GM10266 (cell line): ENCODE results near the gene PRCC.

Experiments
- DNase-seq: peaks from one replicate; pipeline ENCODE4 v3.0.0; 2012; ENCODE audit errors: extremely low spot score
- TF ChIP-seq, protein P1 (sequence below): IDR thresholded peaks from 2 replicates; pipeline ENCODE4 v1.5.1; 2012; ENCODE audit warnings: mild to moderate bottlenecking, low read depth; ENCODE audit not compliant: control insufficient read depth, insufficient read depth; ENCODE audit errors: missing control alignments

Gene PRCC

DNA sequence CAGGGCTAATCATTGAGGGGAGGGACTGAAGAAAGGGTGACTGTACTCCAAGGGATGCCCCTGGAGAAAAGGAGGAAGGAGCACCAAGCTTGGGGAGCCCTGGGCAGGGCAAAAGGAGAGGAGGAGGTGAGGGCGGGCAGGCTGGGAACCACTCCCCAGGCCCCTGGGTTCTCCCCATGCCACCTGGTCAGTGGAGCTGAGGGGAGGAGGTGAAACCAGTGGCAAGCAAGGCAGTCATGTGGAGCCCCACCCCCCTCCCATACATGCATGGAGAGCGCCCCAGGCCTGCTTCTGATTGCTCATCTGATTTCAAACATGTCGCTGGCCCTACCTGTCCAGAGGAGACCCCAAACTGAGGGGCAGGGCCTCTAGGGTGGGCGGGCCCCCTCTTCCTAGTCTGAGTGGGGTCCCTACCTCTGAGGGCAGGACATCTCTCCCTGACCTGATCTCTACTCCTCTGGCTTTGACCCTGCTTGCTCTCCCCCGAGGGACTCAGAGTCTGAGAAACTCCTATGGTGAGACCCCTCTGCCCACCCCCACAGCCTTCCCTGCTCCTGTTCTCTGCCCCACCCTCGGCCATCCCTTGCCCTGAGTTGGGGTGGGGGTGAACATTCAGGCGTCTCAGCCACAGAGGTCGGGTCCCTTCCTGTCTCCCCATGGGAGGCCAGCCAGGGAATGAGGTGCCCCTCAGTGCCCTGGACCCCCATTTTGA is 73.0 kb downstream of the PRCC start:
- TF ChIP-seq, protein P1, sequence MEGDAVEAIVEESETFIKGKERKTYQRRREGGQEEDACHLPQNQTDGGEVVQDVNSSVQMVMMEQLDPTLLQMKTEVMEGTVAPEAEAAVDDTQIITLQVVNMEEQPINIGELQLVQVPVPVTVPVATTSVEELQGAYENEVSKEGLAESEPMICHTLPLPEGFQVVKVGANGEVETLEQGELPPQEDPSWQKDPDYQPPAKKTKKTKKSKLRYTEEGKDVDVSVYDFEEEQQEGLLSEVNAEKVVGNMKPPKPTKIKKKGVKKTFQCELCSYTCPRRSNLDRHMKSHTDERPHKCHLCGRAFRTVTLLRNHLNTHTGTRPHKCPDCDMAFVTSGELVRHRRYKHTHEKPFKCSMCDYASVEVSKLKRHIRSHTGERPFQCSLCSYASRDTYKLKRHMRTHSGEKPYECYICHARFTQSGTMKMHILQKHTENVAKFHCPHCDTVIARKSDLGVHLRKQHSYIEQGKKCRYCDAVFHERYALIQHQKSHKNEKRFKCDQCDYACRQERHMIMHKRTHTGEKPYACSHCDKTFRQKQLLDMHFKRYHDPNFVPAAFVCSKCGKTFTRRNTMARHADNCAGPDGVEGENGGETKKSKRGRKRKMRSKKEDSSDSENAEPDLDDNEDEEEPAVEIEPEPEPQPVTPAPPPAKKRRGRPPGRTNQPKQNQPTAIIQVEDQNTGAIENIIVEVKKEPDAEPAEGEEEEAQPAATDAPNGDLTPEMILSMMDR = no peak
- DNase-seq = no peak

DNA sequence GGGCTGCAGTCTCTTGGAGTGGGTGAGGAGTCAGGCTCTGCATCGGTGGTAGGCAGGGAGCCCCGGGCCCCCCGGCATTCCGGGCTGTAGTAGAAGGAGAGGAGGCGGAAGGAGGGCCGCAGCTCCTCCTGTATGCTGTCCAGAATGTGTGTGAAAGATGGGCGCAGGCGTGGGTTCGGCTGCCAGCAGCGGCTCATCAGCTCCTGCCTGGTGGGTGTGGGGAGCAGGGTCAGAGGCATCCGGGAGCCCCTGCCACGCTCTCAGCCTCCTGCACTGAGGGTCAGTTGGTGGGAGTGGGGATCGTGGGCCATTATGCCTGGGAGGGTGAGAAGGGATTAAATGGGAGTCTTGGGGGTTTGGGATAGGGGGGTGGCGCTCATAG is 73.6 kb downstream of the PRCC start:
- TF ChIP-seq, protein P1 = no peak
- no peak for DNase-seq

DNA sequence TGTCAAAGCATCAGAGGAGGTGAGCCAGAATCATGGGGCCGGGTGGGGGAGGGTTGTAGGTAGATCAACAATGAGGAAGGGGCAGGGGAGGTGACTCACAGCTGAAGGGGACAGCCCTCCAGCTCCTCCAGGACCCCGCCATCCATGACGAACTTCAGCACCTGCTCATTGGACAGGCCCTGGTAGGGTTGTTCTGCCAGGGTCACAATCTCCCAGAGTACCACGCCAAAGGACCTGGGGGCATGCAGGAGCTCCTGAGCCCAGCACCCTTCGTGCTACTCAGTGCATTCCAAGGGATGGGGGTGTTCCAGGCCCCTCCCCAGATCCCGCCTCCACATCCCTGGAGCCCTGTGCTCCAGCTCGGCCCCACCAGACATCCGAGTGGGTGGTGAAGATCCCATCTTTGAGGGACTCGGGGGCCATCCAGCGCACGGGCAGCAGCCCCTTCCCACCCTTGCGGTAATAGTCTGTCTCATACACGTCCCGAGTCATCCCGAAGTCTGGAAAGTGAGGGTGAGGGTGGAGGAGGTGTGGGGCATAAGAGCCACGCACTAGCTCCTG is 74.0 kb downstream of the PRCC start:
- DNase-seq = no peak
- TF ChIP-seq, protein P1 = no peak

DNA sequence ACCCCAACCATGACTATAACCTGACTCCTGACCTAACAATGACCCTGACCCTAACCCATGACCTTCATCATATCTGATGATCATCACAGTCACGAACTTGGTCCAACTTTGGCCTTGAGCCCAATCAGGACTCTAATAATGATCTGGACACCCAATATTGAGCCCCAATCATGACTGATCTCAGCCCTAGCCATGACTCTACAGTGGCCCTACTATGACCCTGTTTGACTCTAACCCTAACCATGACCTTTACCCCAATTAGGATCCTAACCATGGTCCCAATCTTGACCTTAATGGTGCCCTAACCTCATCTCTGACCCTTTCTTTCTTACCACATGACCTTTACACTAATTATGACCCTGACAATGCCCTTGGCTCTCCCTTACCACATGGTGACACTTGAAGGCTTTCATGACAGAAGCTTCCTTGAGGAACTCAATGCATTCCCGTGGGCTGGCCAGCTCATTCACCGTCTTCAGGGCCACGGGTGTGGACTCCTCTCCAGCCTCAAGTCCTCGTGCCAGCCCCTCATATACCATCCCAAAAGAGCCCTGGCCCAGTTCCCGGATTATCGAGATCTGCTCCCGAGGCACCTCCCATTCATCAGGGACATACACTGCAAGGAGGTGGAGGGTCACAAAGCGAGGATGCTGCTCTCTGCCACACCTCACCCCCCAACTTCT is 75.4 kb downstream of the PRCC start:
- TF ChIP-seq, protein P1 = no peak
- no peak for DNase-seq

DNA sequence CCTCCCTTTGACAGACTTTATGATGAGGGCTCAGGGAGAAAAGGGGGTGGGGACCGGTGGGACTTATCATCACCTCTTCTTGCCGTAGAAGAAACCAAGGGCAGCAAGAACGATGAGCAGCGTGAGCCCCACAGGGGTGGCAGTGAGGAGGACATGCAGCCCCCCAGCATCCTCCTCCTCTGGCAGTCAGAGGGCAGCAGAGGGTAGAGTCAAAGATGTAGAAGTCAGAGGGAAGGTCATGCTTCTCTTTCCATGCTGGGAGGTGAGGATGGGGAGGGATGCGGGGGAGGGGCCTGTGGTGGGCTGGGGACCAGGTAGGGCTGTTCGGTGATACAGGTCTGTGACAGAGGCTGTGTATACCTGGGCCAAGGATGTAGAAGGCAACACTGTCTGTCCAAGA is 76.8 kb downstream of the PRCC start:
- TF ChIP-seq, protein P1 = no peak
- no peak for DNase-seq

DNA sequence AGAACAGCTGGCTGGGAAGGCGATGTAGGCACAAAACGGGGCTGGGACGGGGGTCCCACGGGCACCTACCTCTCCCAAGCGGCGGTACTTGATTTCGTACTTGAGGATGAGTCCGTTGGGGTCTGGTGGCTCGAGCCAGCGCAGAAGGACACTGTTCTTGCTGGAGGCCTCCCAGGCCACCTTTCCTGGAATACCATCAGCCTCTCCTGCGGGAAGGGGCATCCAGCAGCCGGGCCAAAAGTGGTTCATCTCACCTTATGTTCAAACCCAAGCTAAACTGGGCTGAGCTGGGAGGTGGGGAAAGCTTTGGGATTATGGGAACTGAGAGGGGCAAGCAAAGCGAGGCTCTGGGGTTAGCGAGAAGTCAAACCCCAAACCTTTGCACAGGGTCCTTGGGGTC is 77.3 kb downstream of the PRCC start:
- no peak for DNase-seq
- TF ChIP-seq, protein P1 = no peak
